Measurements from ENCODE around the gene CAB39L.

DNA sequence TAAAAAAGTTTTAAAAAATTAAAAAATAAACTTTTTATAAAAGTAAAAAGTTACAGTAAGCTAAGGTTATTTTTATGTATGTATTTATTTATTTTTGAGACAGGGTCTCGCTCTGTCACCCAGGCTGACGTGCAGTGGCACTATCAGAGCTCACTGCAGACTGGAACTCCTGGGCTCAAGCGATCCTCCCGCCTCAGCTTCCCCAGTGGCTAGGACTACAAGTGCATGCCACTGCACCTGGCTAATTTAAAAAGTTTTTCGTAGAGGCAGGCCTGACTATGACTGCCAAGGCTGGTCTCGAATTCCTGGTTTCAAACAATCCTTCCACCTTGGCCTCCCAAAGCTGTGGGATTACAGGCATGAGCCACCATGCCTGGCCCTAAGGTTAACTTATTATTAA, 132.0 kb downstream of the CAB39L start:
- TF ChIP-seq POLR2A (IDR thresholded peaks at IDR 0.05; ENCODE audit: low read depth, low read length) (no peak), CEBPB (IDR thresholded peaks at IDR 0.05; ENCODE audit: low read depth, low read length) (no peak), MXI1 (IDR thresholded peaks at IDR 0.05; ENCODE audit: borderline replicate concordance, low read depth, low read length) (no peak), RFX5 (IDR thresholded peaks at IDR 0.05; ENCODE audit: low read depth, low read length) (no peak), NFE2L2 (IDR thresholded peaks at IDR 0.05; ENCODE audit: low read depth, low read length) (no peak), MAFK (IDR thresholded peaks at IDR 0.05; ENCODE audit: low read depth, low read length) (no peak)
- TF ChIP-seq, protein P1, sequence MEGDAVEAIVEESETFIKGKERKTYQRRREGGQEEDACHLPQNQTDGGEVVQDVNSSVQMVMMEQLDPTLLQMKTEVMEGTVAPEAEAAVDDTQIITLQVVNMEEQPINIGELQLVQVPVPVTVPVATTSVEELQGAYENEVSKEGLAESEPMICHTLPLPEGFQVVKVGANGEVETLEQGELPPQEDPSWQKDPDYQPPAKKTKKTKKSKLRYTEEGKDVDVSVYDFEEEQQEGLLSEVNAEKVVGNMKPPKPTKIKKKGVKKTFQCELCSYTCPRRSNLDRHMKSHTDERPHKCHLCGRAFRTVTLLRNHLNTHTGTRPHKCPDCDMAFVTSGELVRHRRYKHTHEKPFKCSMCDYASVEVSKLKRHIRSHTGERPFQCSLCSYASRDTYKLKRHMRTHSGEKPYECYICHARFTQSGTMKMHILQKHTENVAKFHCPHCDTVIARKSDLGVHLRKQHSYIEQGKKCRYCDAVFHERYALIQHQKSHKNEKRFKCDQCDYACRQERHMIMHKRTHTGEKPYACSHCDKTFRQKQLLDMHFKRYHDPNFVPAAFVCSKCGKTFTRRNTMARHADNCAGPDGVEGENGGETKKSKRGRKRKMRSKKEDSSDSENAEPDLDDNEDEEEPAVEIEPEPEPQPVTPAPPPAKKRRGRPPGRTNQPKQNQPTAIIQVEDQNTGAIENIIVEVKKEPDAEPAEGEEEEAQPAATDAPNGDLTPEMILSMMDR (conservative IDR thresholded peaks at IDR 0.05; ENCODE audit: low read depth, low read length) = no peak
- TF ChIP-seq, protein P2, sequence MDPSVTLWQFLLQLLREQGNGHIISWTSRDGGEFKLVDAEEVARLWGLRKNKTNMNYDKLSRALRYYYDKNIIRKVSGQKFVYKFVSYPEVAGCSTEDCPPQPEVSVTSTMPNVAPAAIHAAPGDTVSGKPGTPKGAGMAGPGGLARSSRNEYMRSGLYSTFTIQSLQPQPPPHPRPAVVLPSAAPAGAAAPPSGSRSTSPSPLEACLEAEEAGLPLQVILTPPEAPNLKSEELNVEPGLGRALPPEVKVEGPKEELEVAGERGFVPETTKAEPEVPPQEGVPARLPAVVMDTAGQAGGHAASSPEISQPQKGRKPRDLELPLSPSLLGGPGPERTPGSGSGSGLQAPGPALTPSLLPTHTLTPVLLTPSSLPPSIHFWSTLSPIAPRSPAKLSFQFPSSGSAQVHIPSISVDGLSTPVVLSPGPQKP (IDR thresholded peaks at IDR 0.05; ENCODE audit: borderline replicate concordance, low read depth, low read length) = no peak
